ENCODE data around the gene HINFP.
A peak's percentile ranks its signal among the peaks of the same experiment; 100 is the strongest.
"Not testable (repeated sequence)": the region's sequence is repeated elsewhere in the genome, so short reads cannot be mapped to it uniquely, and the experiment has no call there.

HINFP gene

DNA sequence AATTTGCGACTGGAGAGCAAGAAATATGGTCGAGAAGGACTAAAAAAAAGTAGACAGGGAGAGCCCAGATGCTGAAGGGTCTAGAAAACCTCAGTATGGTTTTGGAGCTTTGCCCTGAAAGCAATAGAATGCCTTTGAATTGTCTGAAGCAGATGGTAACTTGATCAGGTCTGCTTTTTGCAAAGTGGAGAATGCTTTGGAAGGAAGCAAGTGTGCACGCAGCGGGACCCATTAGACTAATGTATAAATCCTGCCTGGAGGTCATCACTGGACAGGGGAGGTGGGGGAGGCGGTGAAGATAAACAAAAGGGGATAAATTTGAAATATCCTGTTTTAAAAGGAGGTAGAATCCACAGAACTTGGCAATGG is 757 bp upstream of the HINFP start:
- DNase-seq, result no peak

DNA sequence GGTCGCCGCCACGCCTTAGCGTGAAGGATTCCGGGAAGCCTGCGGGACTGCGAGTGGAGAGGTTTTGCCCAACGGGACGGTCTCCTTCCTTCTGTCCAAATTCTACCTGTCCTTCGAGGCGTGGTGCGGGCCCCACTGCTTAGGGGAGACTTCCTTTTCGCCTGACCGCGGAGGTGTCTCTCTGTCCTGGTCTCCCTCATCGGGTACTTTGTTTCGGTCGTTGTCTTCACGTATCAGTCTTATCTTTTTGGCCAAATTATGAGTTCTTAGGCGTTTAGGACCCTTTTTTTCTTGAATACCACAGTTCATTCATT is 388 bp downstream of the HINFP start:
- DNase-seq, result no peak

DNA sequence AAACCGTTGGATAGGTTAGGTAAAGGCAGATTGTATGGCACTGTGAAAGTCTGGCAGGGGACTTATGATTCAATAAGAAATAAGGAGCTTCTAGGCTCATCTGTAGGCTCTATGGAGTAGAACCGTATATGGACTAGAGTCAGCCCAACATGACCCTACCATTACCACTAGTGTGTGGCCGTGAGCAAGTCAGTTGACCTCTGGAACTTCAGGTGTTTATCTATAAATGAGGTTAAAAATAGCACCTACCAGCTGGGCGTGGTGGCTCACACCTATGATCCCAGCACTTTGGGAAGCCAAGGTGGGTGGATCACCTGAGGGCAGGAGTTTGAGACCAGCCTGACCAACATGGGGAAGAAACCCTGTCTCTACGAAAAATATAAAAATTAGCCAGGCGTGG is 4.4 kb downstream of the HINFP start:
- DNase-seq, result no peak

- DNase-seq, result no peak
Measured at GRCh38 chr11:119126675-119127268, 5.4 kb downstream of the HINFP start.

GRCh38 chr11:119130662-119131061 is 9.3 kb downstream of the HINFP start:
- DNase-seq, result no peak

DNA sequence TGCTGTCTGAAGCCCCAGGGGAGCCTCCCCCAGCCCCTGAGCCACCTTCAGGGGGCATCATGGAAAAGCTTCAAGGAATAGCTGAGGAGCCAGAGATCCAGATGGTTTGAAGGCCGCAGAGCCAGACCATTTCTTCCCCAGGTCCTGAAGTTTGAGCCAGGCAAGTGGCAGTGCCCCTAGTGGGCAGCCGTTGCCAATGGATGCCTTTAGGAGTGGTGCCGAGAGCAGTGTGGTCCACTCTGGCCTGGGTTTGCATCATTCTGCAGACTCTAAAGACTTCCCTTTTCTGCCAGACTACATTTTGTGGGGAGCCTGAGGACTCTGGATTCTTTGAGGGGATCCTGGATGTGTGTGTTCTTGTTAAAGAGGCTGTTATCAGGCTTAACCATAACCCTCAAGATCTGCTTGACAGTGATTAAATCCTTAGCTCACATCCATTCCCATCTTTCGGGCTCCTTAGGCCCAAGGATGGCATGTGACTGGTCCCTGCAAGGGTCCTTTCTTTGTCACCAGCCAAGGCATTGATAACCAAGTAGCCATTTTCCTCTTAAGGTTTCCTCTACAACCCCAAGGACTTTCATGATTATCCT is 13.1 kb downstream of the HINFP start:
- DNase-seq, result no peak

DNA sequence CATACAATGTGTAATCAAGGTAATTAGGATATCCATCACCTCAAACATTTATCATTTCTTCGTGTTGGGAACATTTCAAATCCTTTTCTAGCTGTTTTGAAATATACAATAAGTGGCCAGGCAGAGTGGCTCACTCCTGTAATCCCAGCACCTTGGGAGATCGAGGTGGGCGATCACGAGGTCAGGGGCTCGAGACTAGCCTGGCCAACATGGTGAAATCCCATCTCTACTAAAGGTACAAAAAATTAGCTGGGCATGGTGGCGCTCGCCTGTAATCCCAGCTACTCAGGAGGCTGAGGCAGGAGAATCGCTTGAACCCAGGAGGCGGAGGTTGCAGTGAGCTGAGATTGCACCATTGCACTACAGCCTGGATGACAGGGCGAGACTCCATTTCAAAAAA is 17.9 kb downstream of the HINFP start:
- not testable (repeated sequence) for DNase-seq

DNA sequence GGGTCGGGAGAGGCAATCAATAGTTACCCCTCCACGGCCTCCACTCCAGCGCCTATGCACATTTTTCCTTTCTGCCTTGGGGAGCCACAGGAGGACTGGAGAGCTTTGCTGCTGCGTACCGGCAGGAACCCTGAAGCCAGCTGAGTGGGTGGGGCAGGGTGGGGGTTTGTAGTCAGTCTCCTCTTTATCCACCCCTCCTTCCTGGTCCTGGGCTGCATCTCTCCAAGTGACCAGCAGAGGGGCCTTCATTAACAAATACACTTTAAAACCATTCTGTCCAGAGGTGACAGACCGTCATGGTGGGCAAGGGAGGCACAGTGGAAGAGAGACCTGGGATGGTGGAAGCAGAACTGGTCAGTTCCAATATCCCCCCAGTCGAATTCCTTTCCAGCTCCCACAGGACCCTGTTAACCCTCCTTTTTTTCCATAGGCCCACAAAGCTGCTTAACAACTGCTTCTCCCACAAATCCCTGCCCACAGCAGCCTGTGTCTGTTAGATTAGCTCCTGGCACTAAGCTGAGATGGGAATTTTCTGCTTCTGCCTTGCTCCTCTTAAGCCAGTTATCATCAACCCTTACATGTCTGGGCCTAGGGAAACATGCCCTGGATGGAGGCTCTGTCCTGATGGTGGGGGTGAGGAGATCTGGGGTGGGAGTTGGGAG is 23.6 kb downstream of the HINFP start:
- DNase-seq, result peak; percentile 46

GRCh38 chr11:119145551-119145950 is 24.2 kb downstream of the HINFP start:
- DNase-seq, result no peak

- DNase-seq, result no peak
Measured at GRCh38 chr11:119147604-119148333, 26.4 kb downstream of the HINFP start.

DNA sequence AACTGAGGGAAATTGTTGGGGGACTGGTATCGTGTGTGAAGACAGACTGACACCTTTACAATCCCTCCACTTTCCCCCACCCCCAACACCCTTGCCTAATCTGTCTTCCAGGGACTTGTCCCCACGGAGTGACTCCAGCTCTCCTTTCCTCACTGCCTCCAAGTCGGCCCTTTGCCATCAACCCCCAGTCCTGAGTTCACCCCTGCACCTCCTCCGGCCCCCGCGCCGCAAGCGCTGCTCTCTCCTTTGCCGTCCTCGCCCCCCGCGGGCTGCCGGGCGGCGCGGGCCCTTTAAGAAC is 27.3 kb downstream of the HINFP start:
- no peak for DNase-seq

GRCh38 chr11:119149018-119149785 is 27.8 kb downstream of the HINFP start, which contains the start of gene ABCG4:
TSS of gene ABCG4 (plus strand) at chr11:119149052. CDS start at chr11:119149966, 914 bp downstream.
- peak; percentile 47 for DNase-seq

DNA sequence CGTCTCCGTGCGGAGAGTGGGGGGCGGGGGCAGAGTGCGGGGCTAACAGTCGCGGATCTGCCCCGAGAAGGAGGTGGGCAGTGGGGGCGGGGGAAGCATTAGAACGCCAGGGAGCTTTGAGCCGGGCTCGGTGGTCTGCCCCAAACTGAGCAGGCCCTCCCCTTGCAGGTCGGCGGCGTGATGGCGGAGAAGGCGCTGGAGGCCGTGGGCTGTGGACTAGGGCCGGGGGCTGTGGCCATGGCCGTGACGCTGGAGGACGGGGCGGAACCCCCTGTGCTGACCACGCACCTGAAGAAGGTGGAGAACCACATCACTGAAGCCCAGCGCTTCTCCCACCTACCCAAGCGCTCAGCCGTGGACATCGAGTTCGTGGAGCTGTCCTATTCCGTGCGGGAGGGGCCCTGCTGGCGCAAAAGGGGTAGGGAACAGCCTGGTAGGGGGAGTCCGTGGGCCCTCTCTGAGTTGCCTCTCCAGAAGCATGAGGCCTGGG is 28.5 kb downstream of the HINFP start:
- DNase-seq, result no peak

DNA sequence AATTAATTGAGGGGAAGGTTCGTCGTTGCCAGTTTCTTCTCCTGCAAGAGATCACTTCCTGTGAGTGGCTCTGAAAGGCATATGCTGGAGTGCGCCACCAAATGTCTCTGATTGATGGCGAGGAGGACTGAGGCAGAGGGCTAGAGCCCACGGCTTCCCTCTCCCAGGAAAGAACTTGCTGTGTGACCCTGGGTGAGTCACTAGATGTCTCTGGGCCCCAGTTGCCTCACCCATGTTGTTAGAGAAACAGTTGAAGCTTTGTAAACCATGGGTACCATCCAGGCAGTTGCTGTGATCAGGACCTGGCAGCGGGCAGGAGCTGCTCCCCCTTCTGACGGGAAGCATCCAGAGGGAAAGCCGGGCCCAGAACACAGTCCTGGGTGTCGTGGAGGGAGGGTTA is 30.7 kb downstream of the HINFP start:
- DNase-seq, result no peak

- DNase-seq, result no peak
Measured at GRCh38 chr11:119152604-119153003, 31.2 kb downstream of the HINFP start.

- DNase-seq, result no peak
Measured at GRCh38 chr11:119153049-119153818, 31.9 kb downstream of the HINFP start.

DNA sequence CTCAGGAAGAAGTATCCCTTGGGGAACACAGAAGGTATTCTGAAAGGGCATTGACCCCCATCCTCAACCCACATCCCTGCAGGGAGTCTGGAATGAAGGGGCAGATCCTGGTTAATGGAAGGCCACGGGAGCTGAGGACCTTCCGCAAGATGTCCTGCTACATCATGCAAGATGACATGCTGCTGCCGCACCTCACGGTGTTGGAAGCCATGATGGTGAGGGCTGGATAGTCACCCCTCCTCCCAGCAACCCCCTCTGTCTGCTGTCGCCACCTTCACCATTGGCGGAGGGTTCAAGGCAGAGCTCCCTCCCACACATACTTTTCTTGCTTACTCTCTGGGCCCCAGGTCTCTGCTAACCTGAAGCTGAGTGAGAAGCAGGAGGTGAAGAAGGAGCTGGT is 32.8 kb downstream of the HINFP start:
- no peak for DNase-seq

GRCh38 chr11:119155733-119156492 is 34.5 kb downstream of the HINFP start:
- no peak for DNase-seq

- DNase-seq, result no peak
Measured at GRCh38 chr11:119156496-119156895, 35.1 kb downstream of the HINFP start.

DNA sequence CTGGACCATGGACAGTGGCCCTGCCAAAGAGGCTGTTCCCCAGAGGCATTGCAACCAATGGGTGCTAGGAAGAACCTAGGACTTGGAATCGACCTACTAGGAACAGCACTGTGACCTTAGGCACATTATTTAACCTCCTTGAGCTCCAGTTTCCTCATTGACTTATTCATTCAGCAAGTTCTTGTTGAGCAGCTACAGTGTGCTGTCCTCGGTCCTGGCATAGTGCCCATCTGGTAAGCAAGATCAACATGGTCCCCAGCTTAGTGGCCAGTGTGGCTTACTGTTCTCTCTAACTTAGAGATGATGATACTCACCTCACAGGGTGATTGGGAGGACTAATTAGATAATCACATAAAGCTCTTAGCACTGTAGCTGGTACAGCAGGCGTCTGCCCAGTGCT is 35.7 kb downstream of the HINFP start:
- DNase-seq, result no peak

- DNase-seq, result no peak
Measured at GRCh38 chr11:119158467-119158866, 37.1 kb downstream of the HINFP start.

- DNase-seq, result no peak
Measured at GRCh38 chr11:119160151-119160550, 38.8 kb downstream of the HINFP start.

All from stimulated activated CD4-positive, alpha-beta T cell treated with anti-CD3 and anti-CD28 coated beads, Interleukin-15, amount 100 ng/mL, for 24 hours (primary cell).